CD4-positive, alpha-beta T cell treated with Interleukin-4 for 4 hours (primary cell): ENCODE results near the gene PBX4.

Source experiments
- DNase-seq: peaks from one replicate; pipeline ENCODE4 v3.0.0-alpha.2; 2020

The PBX4 gene

DNA sequence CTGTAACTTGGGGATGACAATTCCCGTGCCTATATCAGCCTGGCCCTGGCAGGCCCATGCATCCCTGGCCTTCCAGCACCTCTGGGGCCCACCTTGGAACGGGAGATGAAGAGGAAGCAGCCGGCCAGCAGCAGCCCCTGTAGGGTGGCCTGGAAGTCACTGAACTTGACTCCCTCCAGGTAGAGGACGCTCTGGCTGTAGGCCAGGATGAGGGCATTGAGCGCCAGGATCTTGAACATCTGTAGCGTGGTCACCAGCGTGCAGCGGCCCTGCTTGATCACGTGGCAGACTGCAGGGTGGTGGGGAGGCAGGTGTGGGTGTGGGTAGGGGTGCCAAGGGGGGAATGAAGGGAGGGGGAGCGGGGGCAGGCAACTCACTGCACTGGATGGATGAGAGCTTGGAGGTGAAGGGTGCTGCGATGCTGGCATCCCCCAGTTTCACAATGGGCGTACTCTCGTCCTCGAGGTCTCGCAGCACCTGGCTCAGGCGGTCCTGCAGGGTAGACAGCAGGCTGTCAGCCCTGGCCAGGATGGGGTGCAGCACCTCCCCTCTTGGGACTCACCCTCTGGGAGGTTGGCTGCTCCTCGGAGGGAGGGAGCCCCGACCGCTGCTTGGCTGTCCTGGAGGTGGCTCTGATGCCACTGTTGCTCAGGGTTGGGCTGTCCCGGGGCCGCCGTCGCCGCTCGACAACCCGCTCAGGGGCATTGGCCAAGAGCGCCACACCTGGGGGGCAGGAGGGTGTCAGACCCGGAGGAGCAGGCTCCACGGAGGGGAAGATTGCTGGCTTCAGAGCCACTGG is 28.7 kb upstream of the PBX4 start:
- no peak for DNase-seq

GRCh38 chr19:19645233-19645870 is 26.9 kb upstream of the PBX4 start:
- no peak for DNase-seq

DNA sequence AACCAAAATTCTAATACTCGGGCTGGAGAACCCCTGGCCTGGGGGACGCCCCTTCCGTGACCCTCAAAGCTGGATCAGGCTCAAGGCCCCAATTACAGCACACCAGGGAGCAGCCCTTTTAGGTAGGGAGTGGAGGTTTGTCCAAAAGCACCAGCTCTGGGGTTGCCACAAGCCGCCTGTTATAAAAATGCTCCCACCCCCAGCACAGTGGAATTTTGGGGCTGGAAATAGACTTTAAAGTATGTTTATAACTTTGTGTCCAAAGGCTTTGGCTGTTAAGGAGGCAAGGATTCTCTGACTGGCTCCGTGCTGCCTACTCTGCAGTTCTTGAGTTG is 25.5 kb upstream of the PBX4 start:
- no peak for DNase-seq

- peak; percentile 82 for DNase-seq
Observed at GRCh38 chr19:19643158-19644053, 24.9 kb upstream of the PBX4 start, which contains the start of gene GMIP. GMIP (minus strand) TSS chr19:19643657; CDS start chr19:19643529, 128 bp downstream.

GRCh38 chr19:19642506-19643157 is 24.1 kb upstream of the PBX4 start:
- peak; percentile 48 for DNase-seq

DNA sequence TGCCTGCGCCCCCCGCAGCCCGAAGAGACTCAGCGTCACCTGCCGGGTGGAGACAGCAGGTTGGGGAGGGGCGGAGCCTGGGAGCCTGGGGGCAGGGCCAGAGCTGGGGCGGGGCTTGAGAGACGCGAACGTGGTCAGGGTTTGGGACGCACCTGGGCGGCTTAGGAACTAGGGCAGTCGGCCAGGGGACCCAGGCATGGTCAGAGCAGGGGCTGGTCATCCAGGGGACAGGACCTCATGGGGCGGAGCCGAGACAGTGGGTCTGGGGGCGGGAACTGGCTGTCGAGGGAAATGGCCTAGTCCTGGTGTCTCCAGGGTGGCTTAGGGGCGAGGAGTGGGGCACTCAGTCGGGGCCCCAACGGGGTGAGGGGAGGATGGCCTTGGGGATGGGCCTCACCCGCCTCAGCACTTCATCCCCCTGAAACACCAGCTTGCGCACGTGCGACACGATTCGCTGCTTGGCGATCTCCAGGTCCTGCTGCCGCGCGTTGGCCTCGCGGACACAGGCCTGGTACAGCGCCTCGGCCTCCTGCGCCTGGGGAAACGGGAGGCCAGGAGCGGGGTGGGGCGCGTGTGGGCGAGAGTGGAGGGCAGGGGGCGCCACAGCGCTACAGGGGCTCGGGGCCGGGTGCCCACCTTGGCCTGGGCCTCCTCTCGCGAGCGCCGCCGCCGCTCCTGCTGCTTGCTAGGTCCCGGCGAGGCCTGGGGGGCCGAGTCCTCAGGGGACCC is 19.2 kb upstream of the PBX4 start:
- DNase-seq, result no peak

DNA sequence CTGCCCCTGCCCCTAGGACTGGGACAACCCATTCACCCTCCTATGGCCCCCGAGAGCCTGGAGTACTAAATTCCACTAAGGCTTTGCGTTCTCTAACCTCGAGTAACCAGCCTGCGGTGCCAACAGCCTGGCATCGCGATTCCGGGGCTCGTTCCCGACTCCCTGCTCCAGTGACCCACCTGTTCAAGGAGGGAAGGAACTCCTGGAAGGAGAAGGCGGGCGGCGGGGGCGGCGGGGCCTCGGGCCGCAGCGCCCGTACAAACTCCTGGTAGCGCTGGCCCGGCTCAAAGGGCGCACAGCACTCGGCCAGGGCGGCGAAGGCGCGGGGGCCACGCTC is 18.7 kb upstream of the PBX4 start:
- DNase-seq, result no peak

GRCh38 chr19:19636573-19637185 is 18.2 kb upstream of the PBX4 start:
- DNase-seq, result no peak

DNA sequence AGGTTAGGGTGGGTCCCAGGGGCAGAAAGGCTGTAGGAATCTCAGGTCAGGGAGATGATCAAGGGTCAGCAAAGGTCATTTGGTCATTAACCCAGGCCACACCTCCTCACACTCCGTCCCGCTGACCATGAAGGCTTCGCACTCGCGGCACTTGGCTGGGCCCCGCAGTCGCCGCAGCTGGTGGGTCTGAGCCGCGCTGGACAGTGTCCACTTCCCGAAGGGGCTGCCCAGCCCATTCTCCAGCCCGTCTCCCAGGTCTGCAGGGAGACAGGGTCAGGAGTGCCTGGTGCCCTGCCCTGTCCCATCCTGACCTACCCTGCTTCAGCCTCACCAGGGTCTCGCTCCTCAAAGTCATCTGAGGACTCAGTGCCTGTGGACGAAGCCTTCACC is 16.8 kb upstream of the PBX4 start:
- no peak for DNase-seq

GRCh38 chr19:19634516-19635312 is 16.2 kb upstream of the PBX4 start:
- no peak for DNase-seq

GRCh38 chr19:19633711-19634515 is 15.4 kb upstream of the PBX4 start:
- DNase-seq, result no peak

DNA sequence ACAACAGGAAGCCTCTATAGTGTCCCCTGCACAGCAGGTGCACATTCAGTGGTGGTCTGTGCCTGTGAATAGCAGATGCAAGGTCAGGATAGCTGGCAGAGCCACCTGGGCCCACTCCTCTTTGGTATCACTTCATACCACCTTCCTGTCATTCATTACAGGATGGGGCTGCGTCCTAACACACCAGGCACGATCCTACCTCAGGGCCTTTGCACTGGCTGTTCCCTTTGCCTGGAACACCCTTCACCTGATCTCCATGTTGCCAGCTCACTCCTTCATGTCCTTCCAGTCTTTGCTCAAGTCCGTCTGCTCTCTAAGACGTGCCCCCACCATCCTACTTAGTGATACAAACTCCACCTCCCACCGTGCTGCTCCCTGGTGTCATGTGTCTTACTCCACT is 14.2 kb upstream of the PBX4 start:
- DNase-seq, result no peak

- DNase-seq, result no peak
Observed at GRCh38 chr19:19631346-19631745, 12.9 kb upstream of the PBX4 start.

GRCh38 chr19:19630426-19630825 is 11.9 kb upstream of the PBX4 start:
- DNase-seq, result no peak

DNA sequence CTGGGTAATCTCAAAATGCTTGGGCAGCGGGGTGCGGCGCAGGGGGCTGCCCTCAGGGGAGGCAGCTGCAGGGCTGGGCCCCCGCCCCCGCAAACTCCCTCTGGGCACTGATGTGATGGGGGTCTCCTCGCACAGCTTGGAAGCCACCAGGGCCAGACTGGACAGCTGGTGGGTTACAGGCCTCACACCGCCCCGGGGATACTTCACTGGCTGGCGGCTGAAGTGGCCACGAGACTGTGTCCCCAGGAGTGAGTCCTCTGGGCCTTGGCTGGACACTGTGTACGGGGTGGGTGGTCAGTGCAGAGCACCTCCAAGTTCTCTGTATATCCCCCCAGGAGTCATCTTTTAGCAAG is 11.6 kb upstream of the PBX4 start:
- no peak for DNase-seq

GRCh38 chr19:19628501-19629134 is 10.1 kb upstream of the PBX4 start:
- DNase-seq, result peak; percentile 40

DNA sequence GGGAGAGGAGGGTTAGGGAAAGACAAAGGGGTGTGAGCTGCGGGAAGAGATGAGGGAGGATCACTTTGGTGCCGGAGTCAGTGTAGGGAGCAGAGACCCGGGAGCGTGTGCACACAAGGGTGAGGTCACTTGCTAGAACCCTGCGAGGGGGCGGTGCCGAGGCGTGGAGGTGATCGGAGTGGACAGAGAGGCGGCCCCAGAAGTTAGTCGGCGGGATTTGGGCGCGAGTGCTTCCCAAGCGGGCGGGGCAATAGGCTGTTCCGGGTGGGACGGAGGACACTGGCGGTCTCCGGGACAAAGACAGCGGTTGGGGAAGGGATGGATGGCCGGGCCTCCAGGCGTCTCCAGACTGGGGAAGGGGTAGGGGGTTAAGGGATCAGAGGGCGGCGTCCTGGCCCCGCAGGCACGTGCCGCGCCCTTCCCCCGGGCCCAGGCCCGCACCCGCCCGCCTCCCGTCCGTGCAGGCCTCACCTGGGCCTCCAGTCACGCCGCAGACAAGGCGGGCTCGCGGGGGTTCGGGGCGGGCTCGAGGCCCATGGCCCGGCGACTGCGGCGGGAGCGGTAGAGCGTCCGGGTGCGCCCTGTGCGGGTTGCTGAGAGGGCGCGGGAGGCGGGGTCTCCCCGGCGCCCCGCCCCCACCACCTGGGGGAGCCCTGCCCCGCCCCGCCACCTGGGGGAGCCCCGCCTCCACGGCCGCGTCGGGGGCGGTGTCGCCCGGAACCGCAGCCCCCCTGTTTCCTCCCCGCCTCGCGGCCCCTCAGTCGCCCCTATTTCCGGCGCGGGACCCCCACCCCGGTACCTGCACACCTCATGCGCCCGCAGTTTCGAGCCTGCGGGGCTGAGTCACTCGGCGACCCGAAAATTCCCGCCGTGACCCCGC is 9.4 kb upstream of the PBX4 start, which contains the start of gene LPAR2:
LPAR2 (minus strand) TSS at position 600 of the 880 bp plus-strand sequence. CDS start 945 bp downstream, outside the sequence.
- DNase-seq, result peak; percentile 64
